ENCODE measurements around the gene IFIH1. TPM values are rescaled to one million over a fixed set of nuclear protein-coding genes. Genes with fewer than 3 reads are reported as not detected.

Gene IFIH1
- total and polyA plus RNA-seq, 2 experiments from 2014 or later = 1.2 to 2.5 TPM

GRCh38 chr2:162317058-162317742 is 1.3 kb downstream of the IFIH1 start (continued):
- TF ChIP-seq ETS1 (IDR thresholded peaks at IDR 0.05) (no peak), ZNF462 (CRISPR knock-in tag; IDR thresholded peaks at IDR 0.05) (no peak), EZH2phosphoT487 (IDR thresholded peaks at IDR 0.05; ENCODE audit: unreplicated experiment) (no peak), STAT1 (IDR thresholded peaks at IDR 0.05; ENCODE audit: unreplicated experiment) (no peak), ZNF114 (CRISPR knock-in tag; IDR thresholded peaks at IDR 0.05) (no peak), POLR2AphosphoS5 (IDR thresholded peaks at IDR 0.05; ENCODE audit: low read depth) (no peak), NANOG (IDR thresholded peaks at IDR 0.05; ENCODE audit: borderline replicate concordance) (no peak)

GRCh38 chr2:162316590-162316989 is 1.9 kb downstream of the IFIH1 start:
- Mint-ChIP-seq H3K36me3 (ENCODE audit: low read depth) (no peaks in the 10 kb centered on the region), H3K27ac (no peak overlapping the region)
- no peak overlapping the region for H3K4me3 ChIP-seq
- TF ChIP-seq ETS1 (IDR thresholded peaks at IDR 0.05) (no peak), ZNF462 (CRISPR knock-in tag; IDR thresholded peaks at IDR 0.05) (no peak)

More at GRCh38 chr2:162316590-162316989, 1.9 kb downstream of the IFIH1 start:
- Mint-ChIP-seq H3K27me3 (ENCODE audit: insufficient read depth, low read depth, poor library complexity) (peaks cover 7% of the 10 kb centered on the region), H3K9me3 (no peaks in the 10 kb centered on the region; the same call in 2 of the 3 replicates), H3K4me1 (peaks cover 23% of the 10 kb centered on the region), H3K4me3 (no peak overlapping the region)
- H3K36me3 ChIP-seq (ENCODE audit: insufficient read depth) = no peaks in the 10 kb centered on the region
- H3K79me2 ChIP-seq (replicated peaks; ENCODE audit: insufficient read depth) = no peaks in the 10 kb centered on the region
- H3K27ac ChIP-seq (ENCODE audit: low read depth) = no peak overlapping the region
- H3K27me3 ChIP-seq (ENCODE audit: insufficient read depth) = peaks cover 12% of the 10 kb centered on the region
- H3K4me2 ChIP-seq = no peak overlapping the region
- ATAC-seq = no peak
- no peak overlapping the region for H2AFZ ChIP-seq
- H3F3A ChIP-seq (replicated peaks; ENCODE audit: low read depth) = no peaks in the 10 kb centered on the region
- no peaks in the 10 kb centered on the region for H3K9me2 ChIP-seq (ENCODE audit: insufficient read depth)
- peaks cover 21% of the 10 kb centered on the region for H3K4me1 ChIP-seq (ENCODE audit: insufficient read depth)
- no peaks in the 10 kb centered on the region for H4K20me1 ChIP-seq (replicated peaks; ENCODE audit: insufficient read depth)
- DNase-seq (ENCODE audit: low spot score) = no peak

Measured in GM23338 (cell line).